A673 (cell line): ENCODE measurements around the gene AKNA.

Experiments
- EZH2 ChIP-seq: fragments of 200-600 bp; sonication (generic); IDR thresholded peaks from 2 replicates; pipeline ENCODE4 v1.6.1; 2017; ENCODE audit warnings: borderline replicate concordance, low read depth, mild to moderate bottlenecking, mixed read lengths, antibody characterized with exemption, low read length; ENCODE audit not compliant: poor library complexity, severe bottlenecking
- TF ChIP-seq, protein P1 (sequence below): fragments of 300-800, 200-600 bp; sonication (generic); conservative IDR thresholded peaks from 2 replicates; pipeline ENCODE4 v1.5.1; 2017; ENCODE audit warnings: low read depth, mild to moderate bottlenecking, antibody characterized with exemption, low read length, moderate library complexity, mixed read lengths

DNA sequence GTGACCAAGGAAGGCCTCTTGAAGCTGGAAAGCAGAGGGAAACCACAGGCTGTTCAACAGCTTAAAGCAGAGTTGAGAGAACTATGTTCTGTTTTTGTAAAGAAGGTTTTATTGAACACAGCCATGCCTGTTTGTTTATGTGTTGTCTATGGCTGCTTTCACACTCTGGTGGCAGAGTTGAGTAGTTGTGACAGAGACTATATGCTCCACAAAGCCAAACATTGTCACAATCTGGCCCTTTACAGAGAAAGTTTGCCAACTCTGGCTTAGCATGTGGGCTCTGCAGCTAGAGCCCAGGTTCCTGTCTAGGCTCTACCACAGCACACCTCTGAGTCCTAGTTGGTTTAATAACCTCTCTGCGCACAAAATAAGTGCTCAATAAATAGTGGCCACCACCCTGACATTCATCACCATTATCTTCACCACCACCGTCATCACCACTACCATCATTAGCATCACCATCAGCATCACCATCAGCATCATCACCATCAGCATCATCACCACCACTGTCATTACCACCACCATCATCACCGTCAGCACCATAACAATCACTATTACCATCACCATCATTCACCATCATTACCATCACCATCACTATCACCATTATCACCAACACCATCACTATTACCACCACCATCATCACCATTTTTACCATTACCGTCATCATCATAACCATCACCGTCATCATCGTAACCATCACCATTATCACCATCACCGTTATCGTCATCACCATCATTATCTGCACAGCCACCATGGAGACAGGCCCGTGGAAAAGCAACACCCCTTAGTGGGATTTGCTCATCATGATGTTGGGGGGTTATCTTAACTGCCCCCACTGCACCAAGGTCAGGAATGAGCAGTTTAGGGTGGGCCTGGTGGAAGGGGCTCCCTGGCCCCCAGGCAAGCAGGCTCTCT is 18.3 kb downstream of the AKNA start:
- TF ChIP-seq, protein P1, sequence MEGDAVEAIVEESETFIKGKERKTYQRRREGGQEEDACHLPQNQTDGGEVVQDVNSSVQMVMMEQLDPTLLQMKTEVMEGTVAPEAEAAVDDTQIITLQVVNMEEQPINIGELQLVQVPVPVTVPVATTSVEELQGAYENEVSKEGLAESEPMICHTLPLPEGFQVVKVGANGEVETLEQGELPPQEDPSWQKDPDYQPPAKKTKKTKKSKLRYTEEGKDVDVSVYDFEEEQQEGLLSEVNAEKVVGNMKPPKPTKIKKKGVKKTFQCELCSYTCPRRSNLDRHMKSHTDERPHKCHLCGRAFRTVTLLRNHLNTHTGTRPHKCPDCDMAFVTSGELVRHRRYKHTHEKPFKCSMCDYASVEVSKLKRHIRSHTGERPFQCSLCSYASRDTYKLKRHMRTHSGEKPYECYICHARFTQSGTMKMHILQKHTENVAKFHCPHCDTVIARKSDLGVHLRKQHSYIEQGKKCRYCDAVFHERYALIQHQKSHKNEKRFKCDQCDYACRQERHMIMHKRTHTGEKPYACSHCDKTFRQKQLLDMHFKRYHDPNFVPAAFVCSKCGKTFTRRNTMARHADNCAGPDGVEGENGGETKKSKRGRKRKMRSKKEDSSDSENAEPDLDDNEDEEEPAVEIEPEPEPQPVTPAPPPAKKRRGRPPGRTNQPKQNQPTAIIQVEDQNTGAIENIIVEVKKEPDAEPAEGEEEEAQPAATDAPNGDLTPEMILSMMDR, result no peak
- TF ChIP-seq EZH2, result no peak
